PC-9 (cell line): Measurements from ENCODE around the gene MICAL3. TPM values are rescaled to one million over a fixed set of nuclear protein-coding genes. Genes with fewer than 3 reads are reported as not detected.
"Not testable (repeated sequence)": the region's sequence is repeated elsewhere in the genome, so short reads cannot be mapped to it uniquely, and the experiment has no call there.

ENCODE experiments used
- BruUV-seq: library from RNA; stranded (reverse); fragments of 400-500 nt; replicated peaks from 2 replicates; lab custom pipeline; 2021; lab: Mats Ljungman, UMichigan
- CTCF ChIA-PET: fragments of 300-600 bp; sonication (Branson Sonifier 250); formaldehyde crosslinking; loops from one replicate; lab custom pipeline; 2022; ENCODE audit warnings: antibody characterized with exemption; lab: Charles Lee
- POLR2A ChIA-PET: fragments of 300-600 bp; sonication (Branson Sonifier 250); formaldehyde crosslinking; loops from one replicate; lab custom pipeline; 2022; ENCODE audit warnings: antibody characterized with exemption; ENCODE audit not compliant: unreplicated experiment; lab: Charles Lee
- DNase-seq, 2 experiments: peaks; one replicate each; pipeline versions ENCODE4 v3.0.0 to v3.0.0-alpha.2; 2015 to 2022; ENCODE audit warnings: mixed read lengths in 1 of 2
- H2AFZ ChIP-seq: fragments of 200-600 bp; sonication (generic); 2 replicates; pipeline ENCODE4 v1.8.1; 2017; ENCODE audit warnings: antibody characterized with exemption
- H3F3A ChIP-seq: fragments of 200-600 bp; sonication (generic); 2 replicates; pipeline ENCODE4 v1.8.1; 2017; ENCODE audit warnings: antibody characterized with exemption, mild to moderate bottlenecking, low read depth; ENCODE audit not compliant: insufficient read depth
- H3K27ac ChIP-seq: fragments of 200-600 bp; sonication (generic); 2 replicates; pipeline ENCODE4 v1.6.1; 2016; ENCODE audit warnings: mixed run types
- H3K27me3 ChIP-seq: fragments of 200-600 bp; sonication (generic); 2 replicates; pipeline ENCODE4 v1.6.1; 2016; ENCODE audit warnings: low read depth, mixed run types; ENCODE audit not compliant: insufficient read depth
- H3K36me3 ChIP-seq: fragments of 200-600 bp; sonication (generic); 2 replicates; pipeline ENCODE4 v1.6.1; 2016; ENCODE audit warnings: low read depth, mixed run types
- H3K4me1 ChIP-seq: fragments of 200-600 bp; sonication (generic); replicated peaks from 2 replicates; pipeline ENCODE4 v1.6.1; 2016; ENCODE audit warnings: mixed run types; ENCODE audit not compliant: insufficient read depth
- H3K4me2 ChIP-seq: fragments of 200-600 bp; sonication (generic); 2 replicates; pipeline ENCODE4 v1.6.1; 2017; ENCODE audit warnings: mixed run types
- H3K4me3 ChIP-seq: fragments of 200-600 bp; sonication (generic); 2 replicates; pipeline ENCODE4 v1.6.1; 2016; ENCODE audit warnings: mixed run types
- H3K79me2 ChIP-seq: fragments of 200-600 bp; sonication (generic); 2 replicates; pipeline ENCODE4 v1.6.1; 2017; ENCODE audit warnings: low read depth, mixed run types
- H3K9me2 ChIP-seq: fragments of 200-600 bp; sonication (generic); 2 replicates; pipeline ENCODE4 v1.8.1; 2017; ENCODE audit warnings: mild to moderate bottlenecking; ENCODE audit not compliant: insufficient read depth
- H3K9me3 ChIP-seq: fragments of 200-600 bp; sonication (generic); 2 replicates; pipeline ENCODE4 v1.8.1; 2016; ENCODE audit warnings: low read depth; ENCODE audit not compliant: insufficient read depth
- H4K20me1 ChIP-seq: fragments of 200-600 bp; sonication (generic); 2 replicates; pipeline ENCODE4 v1.8.1; 2017; ENCODE audit not compliant: insufficient read depth
- CTCF ChIP-seq: fragments of 200-600 bp; sonication (generic); conservative IDR thresholded peaks from 2 replicates; pipeline ENCODE4 v1.6.1; 2017; ENCODE audit warnings: mixed run types, antibody characterized with exemption, mild to moderate bottlenecking, moderate library complexity
- EZH2 ChIP-seq: fragments of 200-600 bp; sonication (generic); IDR thresholded peaks from 2 replicates; pipeline ENCODE4 v1.8.0; 2017; ENCODE audit warnings: antibody characterized with exemption, low read depth
- intact Hi-C: fragments of 100-400 bp; cut with micrococcal nuclease; formaldehyde crosslinking; loops from one replicate; pipeline ENCODE4 v1.10.0; 2022; ENCODE audit not compliant: unreplicated experiment
- total RNA-seq: library from RNA; stranded (reverse); gene quantifications from 2 replicates; pipeline ENCODE4 v1.2.3, GENCODE V29; 2021

MICAL3 gene
- total RNA-seq, 1 experiment from 2014 or later, result 27.4 TPM

GRCh38 chr22:18010266-18010665, 14.1 kb downstream of the MICAL3 start:
- H3K4me1 ChIP-seq, result peaks cover 5% of the 10 kb centered on the region
- H3F3A ChIP-seq, result no peaks in the 10 kb centered on the region
- H3K9me3 ChIP-seq, result no peaks in the 10 kb centered on the region
- no peaks in the 10 kb centered on the region; the same call in 1 of the 2 replicates for H3K9me2 ChIP-seq
- no peaks in the 10 kb centered on the region for H3K27me3 ChIP-seq
- intact Hi-C loops, result no loop called here
- ChIA-PET CTCF (no interaction called here), POLR2A (no interaction called here)
- TF ChIP-seq EZH2 (no peak), CTCF (no peak)
- no peaks in the 10 kb centered on the region for H3K36me3 ChIP-seq
- no peak overlapping the region for H3K4me2 ChIP-seq
- no peaks in the 10 kb centered on the region for H3K79me2 ChIP-seq
- BruUV-seq, result no TSS peak
- H3K27ac ChIP-seq, result no peak overlapping the region
- H2AFZ ChIP-seq, result no peak overlapping the region
- H3K4me3 ChIP-seq, result no peak overlapping the region
- H4K20me1 ChIP-seq, result no peaks in the 10 kb centered on the region
- DNase-seq, result no peak

- POLR2A ChIA-PET, result no interaction called here
- H3K9me2 ChIP-seq, result no peaks in the 10 kb centered on the region; the same call in 1 of the 2 replicates
- no peak overlapping the region for H2AFZ ChIP-seq
- no peak overlapping the region for H3K4me2 ChIP-seq
- H3F3A ChIP-seq, result no peaks in the 10 kb centered on the region
- no peaks in the 10 kb centered on the region for H3K27me3 ChIP-seq
- H3K4me1 ChIP-seq, result peaks cover 5% of the 10 kb centered on the region
- no TSS peak for BruUV-seq
- CTCF ChIA-PET, result no interaction called here
- DNase-seq, result no peak
- TF ChIP-seq CTCF, result no peak
- TF ChIP-seq EZH2, result no peak
- no peaks in the 10 kb centered on the region for H3K36me3 ChIP-seq
- H3K27ac ChIP-seq, result no peak overlapping the region
- no peaks in the 10 kb centered on the region for H3K79me2 ChIP-seq
- no peaks in the 10 kb centered on the region for H4K20me1 ChIP-seq
- no peaks in the 10 kb centered on the region for H3K9me3 ChIP-seq
- intact Hi-C loops, result no loop called here
- H3K4me3 ChIP-seq, result no peak overlapping the region
Observed at GRCh38 chr22:18008136-18008535, 16.2 kb downstream of the MICAL3 start.

GRCh38 chr22:18005201-18005926, 19.0 kb downstream of the MICAL3 start:
- Histone ChIP-seq H3K27me3 (no peaks in the 10 kb centered on the region), H3F3A (no peaks in the 10 kb centered on the region), H3K36me3 (no peaks in the 10 kb centered on the region), H3K4me2 (no peak overlapping the region), H3K27ac (no peak overlapping the region), H3K4me1 (no peaks in the 10 kb centered on the region), H3K4me3 (no peak overlapping the region), H3K79me2 (peaks cover 3% of the 10 kb centered on the region), H4K20me1 (no peaks in the 10 kb centered on the region), H3K9me3 (no peaks in the 10 kb centered on the region), H3K9me2 (no peaks in the 10 kb centered on the region; the same call in 1 of the 2 replicates), H2AFZ (no peak overlapping the region)
- ChIA-PET POLR2A (no interaction called here), CTCF (no interaction called here)
- intact Hi-C loops, result no loop called here
- no peak for TF ChIP-seq CTCF
- no peak for TF ChIP-seq EZH2
- DNase-seq, result no peak
- no TSS peak for BruUV-seq

GRCh38 chr22:18001894-18002315, 22.5 kb downstream of the MICAL3 start:
- H3F3A ChIP-seq, POLR2A ChIA-PET, H3K9me3 ChIP-seq, DNase-seq, H3K4me3 ChIP-seq, H3K27me3 ChIP-seq, H3K27ac ChIP-seq, H3K36me3 ChIP-seq, H4K20me1 ChIP-seq, H2AFZ ChIP-seq, H3K9me2 ChIP-seq, BruUV-seq: not testable (repeated sequence)
- CTCF ChIA-PET, result interaction anchor here (0.9 kb wide), 1 partner anchor 74 kb away, joined by 3 read pairs; no protein-coding TSS in a partner anchor
- Histone ChIP-seq H3K79me2 (peaks cover 35% of the 10 kb centered on the region), H3K4me2 (peak overlapping the region; percentile 81; the same call in 1 of the 2 replicates), H3K4me1 (peaks cover 16% of the 10 kb centered on the region)
- intact Hi-C loops, result loop anchor here (1.0 to 5.0 kb wide), 3 partner anchors 31 to 155 kb away; no protein-coding TSS in a partner anchor
